Measurements from ENCODE around the gene NCBP1. TPM values are rescaled to one million over a fixed set of nuclear protein-coding genes. Genes with fewer than 3 reads are reported as not detected.

NCBP1 gene
- total and polyA plus RNA-seq, 12 donors: 6.6 to 20.4 (median 15.2) TPM

- Histone ChIP-seq H3K36me3 (no peaks in the 10 kb centered on the region), H3K4me3 (no peak overlapping the region), H3K4me1 (peaks cover 0 to 12% (median 0%) of the 10 kb centered on the region in 9 donors), H3K27me3 (peaks cover 0 to 26% (median 2%) of the 10 kb centered on the region in 7 donors), H3K9me3 (no peaks in the 10 kb centered on the region), H3K27ac (no peak overlapping the region)
- no peak for TF ChIP-seq CTCF (IDR thresholded peaks at IDR 0.05)
- ATAC-seq (peak in 2 of 8 donors; percentile 32 to 62), DNase-seq (no peak)
- 57 to 64% methylated on average over 11 of the region's 11 CpGs for WGBS, 2 donors
- intact Hi-C loops (cut with DNase I): loop anchor here in 1 of 10 donors (10.0 kb wide), 1 partner anchor 551 kb away; the partner anchor contains the start of gene TBC1D2
Measured at GRCh38 chr9:97703437-97704344, 70.1 kb downstream of the NCBP1 start.

GRCh38 chr9:97704345-97704677, 70.7 kb downstream of the NCBP1 start:
- Histone ChIP-seq H3K4me1 (peaks cover 0 to 12% (median 0%) of the 10 kb centered on the region in 9 donors), H3K36me3 (no peaks in the 10 kb centered on the region), H3K27ac (no peak overlapping the region), H3K4me3 (no peak overlapping the region), H3K9me3 (no peaks in the 10 kb centered on the region), H3K27me3 (peaks cover 0 to 32% (median 4%) of the 10 kb centered on the region in 7 donors)
- no peak for DNase-seq
- ATAC-seq: no peak
- no peak for TF ChIP-seq CTCF (IDR thresholded peaks at IDR 0.05)
- 65 to 73% methylated on average over 3 of the region's 3 CpGs for WGBS, 2 donors
- intact Hi-C loops (cut with DNase I): loop anchor here in 1 of 10 donors (10.0 kb wide), 1 partner anchor 550 kb away; the partner anchor contains the start of gene TBC1D2

- Histone ChIP-seq H3K36me3 (no peaks in the 10 kb centered on the region), H3K27ac (no peak overlapping the region), H3K9me3 (no peaks in the 10 kb centered on the region), H3K27me3 (peaks cover 0 to 37% (median 7%) of the 10 kb centered on the region in 7 donors), H3K4me3 (no peak overlapping the region), H3K4me1 (peaks cover 0 to 12% (median 0%) of the 10 kb centered on the region in 9 donors)
- WGBS, 2 donors: 87 to 91% methylated on average over 4 of the region's 4 CpGs
- intact Hi-C loops (cut with DNase I): loop anchor here in 2 of 10 donors (5.0 to 10.0 kb wide), 2 partner anchors 550 to 557 kb away; partner anchors contain the start of gene TBC1D2 (in 1 of the 2)
- no peak for DNase-seq
- TF ChIP-seq CTCF (IDR thresholded peaks at IDR 0.05): no peak
- no peak for ATAC-seq
Measured at GRCh38 chr9:97704851-97705250, 71.2 kb downstream of the NCBP1 start.

- DNase-seq (no peak), ATAC-seq (no peak)
- TF ChIP-seq CTCF (IDR thresholded peaks at IDR 0.05): no peak
- Histone ChIP-seq H3K27me3 (peaks cover 0 to 43% (median 7%) of the 10 kb centered on the region in 7 donors), H3K9me3 (no peaks in the 10 kb centered on the region), H3K4me1 (peaks cover 0 to 12% (median 0%) of the 10 kb centered on the region in 9 donors), H3K36me3 (no peaks in the 10 kb centered on the region), H3K27ac (no peak overlapping the region), H3K4me3 (no peak overlapping the region)
- WGBS, 2 donors: 58 to 72% methylated on average over 3 of the region's 3 CpGs
- intact Hi-C loops (cut with DNase I): loop anchor here in 2 of 10 donors (5.0 to 10.0 kb wide), 2 partner anchors 549 to 557 kb away; partner anchors contain the start of gene TBC1D2 (in 1 of the 2)
Measured at GRCh38 chr9:97705354-97705950, 71.8 kb downstream of the NCBP1 start.

Data from heart right ventricle (tissue), 16 donors.